Endothelial cell (in vitro differentiated cells): ENCODE data around the gene ZCWPW1. TPM values are rescaled to one million over a fixed set of nuclear protein-coding genes. Genes with fewer than 3 reads are reported as not detected.

ENCODE experiments used
- DNase-seq: peaks from one replicate; pipeline ENCODE4 v3.0.0; 2021; ENCODE audit warnings: low spot score
- H3K27ac Mint-ChIP-seq: one replicate; pipeline ENCODE4 v1.8.0; 2021; ENCODE audit warnings: mixed read lengths, inconsistent platforms; ENCODE audit not compliant: unreplicated experiment
- H3K27me3 Mint-ChIP-seq: one replicate; pipeline ENCODE4 v1.8.0; 2021; ENCODE audit warnings: mild to moderate bottlenecking, moderate library complexity, mixed read lengths, inconsistent platforms; ENCODE audit not compliant: unreplicated experiment
- H3K36me3 Mint-ChIP-seq: one replicate; pipeline ENCODE4 v1.8.0; 2021; ENCODE audit warnings: mild to moderate bottlenecking, low read depth, mixed read lengths, inconsistent platforms; ENCODE audit not compliant: unreplicated experiment
- H3K4me1 Mint-ChIP-seq: one replicate; pipeline ENCODE4 v1.8.0; 2021; ENCODE audit warnings: mild to moderate bottlenecking, mixed read lengths, inconsistent platforms; ENCODE audit not compliant: unreplicated experiment
- H3K4me3 Mint-ChIP-seq: one replicate; pipeline ENCODE4 v1.8.0; 2021; ENCODE audit warnings: mild to moderate bottlenecking, mixed read lengths, inconsistent platforms; ENCODE audit not compliant: unreplicated experiment
- H3K9me3 Mint-ChIP-seq: one replicate; pipeline ENCODE4 v1.8.0; 2021; ENCODE audit warnings: mixed read lengths, inconsistent platforms; ENCODE audit not compliant: unreplicated experiment
- CTCF ChIP-seq: fragments of 200-600 bp; sonication (generic); IDR thresholded peaks from one replicate; pipeline ENCODE4 v1.5.0; 2021; ENCODE audit warnings: antibody characterized with exemption; ENCODE audit not compliant: unreplicated experiment
- total RNA-seq: library from RNA; stranded (reverse); fragmentation: NEBNext Ultra II Directional; extraction: Animal tissue kit (Norgen Biotek cat#: 25700); gene quantifications from one replicate; pipeline ENCODE4 v1.2.1, GENCODE V29; 2021; ENCODE audit not compliant: unreplicated experiment

Gene ZCWPW1
- total RNA-seq, 1 donor from 2014 or later: 2.2 TPM

GRCh38 chr7:100406767-100407166 lies 21.7 kb downstream of the ZCWPW1 start:
- H3K4me3 Mint-ChIP-seq: no peak overlapping the region
- H3K27me3 Mint-ChIP-seq: peaks cover 1% of the 10 kb centered on the region
- H3K9me3 Mint-ChIP-seq: no peaks in the 10 kb centered on the region
- no peaks in the 10 kb centered on the region for H3K36me3 Mint-ChIP-seq
- DNase-seq: no peak
- no peak overlapping the region for H3K27ac Mint-ChIP-seq
- H3K4me1 Mint-ChIP-seq: peaks cover 16% of the 10 kb centered on the region
- TF ChIP-seq CTCF: no peak

GRCh38 chr7:100402241-100402640 lies 26.3 kb downstream of the ZCWPW1 start:
- Mint-ChIP-seq H3K4me3 (no peak overlapping the region), H3K27ac (no peak overlapping the region), H3K27me3 (peaks cover 5% of the 10 kb centered on the region), H3K36me3 (no peaks in the 10 kb centered on the region), H3K4me1 (peaks cover 56% of the 10 kb centered on the region), H3K9me3 (no peaks in the 10 kb centered on the region)
- TF ChIP-seq CTCF: no peak
- DNase-seq: no peak

- no peak for DNase-seq
- no peaks in the 10 kb centered on the region for H3K36me3 Mint-ChIP-seq
- TF ChIP-seq CTCF: no peak
- peaks cover 5% of the 10 kb centered on the region for H3K27me3 Mint-ChIP-seq
- peaks cover 61% of the 10 kb centered on the region for H3K4me1 Mint-ChIP-seq
- H3K27ac Mint-ChIP-seq: peak overlapping the region; percentile 49
- H3K9me3 Mint-ChIP-seq: no peaks in the 10 kb centered on the region
- no peak overlapping the region for H3K4me3 Mint-ChIP-seq
Observed at GRCh38 chr7:100401811-100402210, 26.7 kb downstream of the ZCWPW1 start.

- H3K27ac Mint-ChIP-seq: no peak overlapping the region
- H3K4me3 Mint-ChIP-seq: no peak overlapping the region
Observed at GRCh38 chr7:100400656-100401055, 27.8 kb downstream of the ZCWPW1 start.

GRCh38 chr7:100400041-100400440 lies 28.5 kb downstream of the ZCWPW1 start:
- H3K4me3 Mint-ChIP-seq: no peak overlapping the region
- no peak for DNase-seq
- H3K4me1 Mint-ChIP-seq: peaks cover 63% of the 10 kb centered on the region
- no peaks in the 10 kb centered on the region for H3K36me3 Mint-ChIP-seq
- no peak for TF ChIP-seq CTCF
- H3K27ac Mint-ChIP-seq: peak overlapping the region; percentile 6
- H3K9me3 Mint-ChIP-seq: no peaks in the 10 kb centered on the region
- peaks cover 4% of the 10 kb centered on the region for H3K27me3 Mint-ChIP-seq

More at GRCh38 chr7:100400656-100401055, 27.8 kb downstream of the ZCWPW1 start:
- peaks cover 4% of the 10 kb centered on the region for H3K27me3 Mint-ChIP-seq
- DNase-seq: peak; percentile 56
- TF ChIP-seq CTCF: no peak
- H3K9me3 Mint-ChIP-seq: no peaks in the 10 kb centered on the region
- H3K36me3 Mint-ChIP-seq: no peaks in the 10 kb centered on the region
- peaks cover 63% of the 10 kb centered on the region for H3K4me1 Mint-ChIP-seq
